GM08714 (cell line): ENCODE data around the gene ZSCAN4.
A peak's percentile ranks its signal among the peaks of the same experiment; 100 is the strongest.

ENCODE experiments used
- H3K4me3 ChIP-seq: fragments of 200-500 bp; sonication (Bioruptor generic); 2 replicates; pipeline ENCODE4 v1.5.1; 2014; ENCODE audit warnings: mild to moderate bottlenecking, low read length, inconsistent platforms
- ZNF274 ChIP-seq: IDR thresholded peaks from 2 replicates; pipeline ENCODE4 v1.6.1; 2012; ENCODE audit warnings: mild to moderate bottlenecking, low read depth, low read length

The ZSCAN4 gene

GRCh38 chr19:57706346-57706745 is 37.6 kb downstream of the ZSCAN4 start:
- H3K4me3 ChIP-seq, result no peak overlapping the region
- TF ChIP-seq ZNF274, result no peak

GRCh38 chr19:57708641-57709361 is 40.1 kb downstream of the ZSCAN4 start, which contains the start of gene ZNF154:
Gene ZNF154, minus strand, starts transcription at chr19:57709204. Its CDS starts 233 bp downstream, at chr19:57708971.
- H3K4me3 ChIP-seq, result peak within 1 kb of the TSS; percentile 70; the same call in 1 of the 2 replicates
- TF ChIP-seq ZNF274, result no peak

- TF ChIP-seq ZNF274, result no peak
- H3K4me3 ChIP-seq, result no peak overlapping the region; the same call in 1 of the 2 replicates
Measured at GRCh38 chr19:57709616-57710015, 40.9 kb downstream of the ZSCAN4 start.

GRCh38 chr19:57712222-57712621 is 43.5 kb downstream of the ZSCAN4 start:
- H3K4me3 ChIP-seq, result no peak overlapping the region

GRCh38 chr19:57719424-57719823 is 50.7 kb downstream of the ZSCAN4 start:
- no peak for TF ChIP-seq ZNF274
- H3K4me3 ChIP-seq, result no peak overlapping the region

More at GRCh38 chr19:57712222-57712621, 43.5 kb downstream of the ZSCAN4 start:
- no peak for TF ChIP-seq ZNF274

- no peak for TF ChIP-seq ZNF274
- H3K4me3 ChIP-seq, result no peak overlapping the region
Measured at GRCh38 chr19:57719901-57720519, 51.3 kb downstream of the ZSCAN4 start.

GRCh38 chr19:57720878-57721277 is 52.1 kb downstream of the ZSCAN4 start:
- TF ChIP-seq ZNF274, result no peak
- H3K4me3 ChIP-seq, result no peak overlapping the region
